Forelimb muscle (tissue), 1 donor: ENCODE measurements around the gene THBS1. TPM values are rescaled to one million over a fixed set of nuclear protein-coding genes. Genes with fewer than 3 reads are reported as not detected.

Source experiments
- DNase-seq: peaks from one replicate; pipeline ENCODE4 v3.0.0-alpha.2; 2013; ENCODE audit warnings: low read depth
- polyA plus RNA-seq: library from polyadenylated mRNA; unstranded; fragments of 120-200 nt; gene quantifications from one replicate; pipeline ENCODE4 v1.2.1, GENCODE V29; 2013; ENCODE audit not compliant: insufficient read length

The THBS1 gene
- polyA plus RNA-seq, 1 donor, result 46.5 TPM

DNA sequence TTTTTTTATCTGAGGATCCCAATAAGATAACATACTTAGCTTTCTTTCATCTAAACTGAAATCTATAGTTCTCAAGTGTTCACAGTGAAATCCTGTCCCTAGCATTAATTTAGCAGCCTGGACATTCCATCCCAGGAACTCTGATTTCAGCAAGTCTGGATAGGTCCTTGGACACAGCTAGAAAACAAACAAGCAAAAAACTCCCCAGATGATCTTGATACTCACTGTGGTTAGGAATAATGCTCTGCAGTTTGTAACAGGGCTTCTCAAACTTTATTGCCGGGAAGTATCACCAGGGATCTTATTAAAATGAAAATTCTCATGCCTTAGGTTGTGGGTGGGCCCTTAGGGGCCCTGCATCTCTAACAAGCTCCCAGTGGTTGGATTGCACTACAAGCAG lies 24.3 kb downstream of the THBS1 start:
- DNase-seq, result no peak

DNA sequence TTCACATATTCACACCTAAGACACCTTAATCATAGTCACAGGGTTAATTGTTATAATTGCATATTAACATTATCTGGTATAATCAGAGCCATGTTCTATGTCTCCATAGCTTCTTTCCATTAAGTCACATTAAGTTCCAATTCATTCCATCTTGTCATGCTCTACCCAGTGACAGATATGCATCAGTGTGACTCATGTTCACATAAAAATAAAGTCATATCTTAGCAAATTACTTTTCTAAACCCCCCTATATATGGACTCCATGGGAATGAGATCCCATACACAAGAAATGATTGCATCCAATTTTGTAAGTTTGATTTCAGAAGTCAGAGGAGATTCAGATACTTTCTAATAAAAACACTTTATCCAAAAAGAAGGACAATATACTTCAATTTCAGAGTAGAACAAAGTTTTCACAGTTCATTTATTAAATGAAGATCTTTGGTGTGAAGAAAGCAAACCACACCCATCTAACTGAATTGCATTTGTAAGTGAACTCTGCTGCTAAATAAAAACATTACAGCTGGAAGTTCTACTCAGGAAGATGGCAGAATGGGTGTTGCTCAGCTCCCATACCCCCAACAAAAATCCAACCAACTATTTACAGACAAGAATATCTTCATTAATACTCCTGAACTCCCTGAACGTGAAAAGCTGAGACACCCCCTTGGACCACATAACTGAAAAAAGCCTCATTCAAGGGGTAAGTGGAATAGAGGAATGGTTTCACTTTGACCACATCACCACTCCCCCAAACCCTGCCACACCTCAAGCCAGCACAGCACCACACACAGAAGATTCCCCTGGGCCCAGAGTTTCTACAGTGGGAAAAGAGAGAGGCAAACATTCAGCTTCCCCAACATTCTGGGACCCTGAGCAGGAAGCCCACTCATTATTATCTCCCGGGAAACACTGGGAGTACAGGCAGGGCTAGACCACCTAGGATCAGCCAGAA lies 27.6 kb downstream of the THBS1 start:
- no peak for DNase-seq

- no peak for DNase-seq
These were observed 28.5 kb downstream of the THBS1 start for GRCh38 chr15:39609166-39609916.

GRCh38 chr15:39610665-39611064 lies 29.8 kb downstream of the THBS1 start:
- DNase-seq, result no peak

GRCh38 chr15:39613271-39613670 lies 32.4 kb downstream of the THBS1 start:
- no peak for DNase-seq

- no peak for DNase-seq
These were observed 33.0 kb downstream of the THBS1 start for GRCh38 chr15:39613861-39614260.

DNA sequence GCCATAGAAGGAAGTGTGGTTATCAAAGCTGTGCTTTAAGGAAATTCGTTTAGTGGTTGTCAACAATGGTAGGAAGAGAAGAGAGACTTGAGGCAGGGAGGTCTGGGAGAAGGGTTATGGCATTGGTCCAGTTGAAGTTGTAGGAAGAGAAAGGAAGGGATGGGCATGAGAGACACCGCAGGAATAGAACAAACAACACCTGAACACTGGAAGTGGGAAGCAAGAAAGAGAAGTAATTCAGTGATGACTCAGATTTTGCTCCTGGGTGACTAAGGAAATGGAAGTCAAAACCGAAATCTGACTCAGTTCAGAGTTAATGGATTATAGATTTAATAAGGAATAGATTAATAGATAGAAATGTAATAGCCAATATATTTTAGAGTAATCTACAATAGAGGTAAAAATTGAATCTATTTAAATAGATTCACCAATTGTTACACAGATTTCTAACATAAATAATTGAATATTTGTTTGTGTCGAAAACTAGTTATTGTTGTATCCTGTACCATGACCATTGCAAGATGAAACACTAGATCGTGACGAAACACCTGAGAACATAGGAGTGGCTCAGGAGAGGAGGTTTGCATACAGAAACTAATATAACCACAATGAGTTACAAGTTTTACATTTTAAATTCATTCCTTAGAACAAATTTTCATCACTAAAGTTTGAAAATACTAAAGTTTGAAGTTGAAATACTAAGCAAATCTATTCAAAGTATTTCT lies 36.0 kb downstream of the THBS1 start:
- no peak for DNase-seq

DNA sequence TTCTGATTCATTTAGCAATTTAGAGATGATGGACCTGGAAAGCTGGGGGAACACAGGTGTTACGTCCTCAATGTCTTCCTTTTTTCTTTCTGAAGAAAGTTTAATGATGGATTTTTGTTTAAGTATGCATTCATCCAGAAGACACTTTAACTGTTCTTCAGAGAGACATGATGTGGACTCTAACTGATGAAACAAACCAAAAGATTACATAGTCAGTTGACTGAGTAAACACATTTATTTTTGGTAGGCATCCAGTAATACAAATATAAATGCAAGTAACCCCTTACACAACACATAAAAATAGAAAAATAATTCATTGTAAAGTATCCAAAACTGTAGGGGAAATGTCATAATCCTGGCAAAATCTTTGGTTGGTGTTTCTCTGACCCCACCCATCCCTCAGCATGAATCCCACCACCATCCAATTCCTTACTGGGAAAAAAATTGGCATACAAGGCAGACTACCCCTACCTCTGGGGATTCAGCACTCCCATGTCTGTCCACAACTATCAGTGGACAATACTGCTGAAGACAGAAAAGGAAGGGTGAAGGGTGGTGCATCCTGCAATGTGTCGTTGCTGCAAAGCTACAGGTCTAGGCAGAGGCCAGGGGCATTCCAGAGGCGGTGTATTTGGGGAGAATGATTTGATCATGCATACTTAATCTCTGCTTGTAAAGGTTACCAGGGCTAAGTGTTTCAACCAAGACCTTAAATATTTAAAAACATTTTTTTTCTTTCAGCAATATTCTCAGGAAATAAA lies 37.4 kb downstream of the THBS1 start:
- DNase-seq, result no peak

DNA sequence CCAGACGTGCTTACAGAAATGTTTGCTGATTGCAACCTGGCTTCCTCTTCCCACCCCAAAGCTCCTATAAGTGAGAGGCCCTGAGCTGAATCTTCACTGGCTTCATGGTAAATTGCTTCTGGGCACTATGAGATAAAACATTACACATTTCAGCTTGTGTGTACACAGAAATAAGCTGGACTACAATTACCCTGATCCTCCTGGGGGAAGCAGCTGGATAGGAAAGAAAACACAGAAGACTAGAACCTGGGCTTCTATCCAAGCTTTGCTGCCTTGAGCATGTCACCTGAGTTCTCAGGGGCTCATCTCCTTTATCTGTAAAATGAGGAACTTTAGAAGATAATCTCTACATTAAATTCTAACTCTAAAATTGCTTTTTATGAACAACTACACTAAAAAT lies 40.3 kb downstream of the THBS1 start:
- no peak for DNase-seq

DNA sequence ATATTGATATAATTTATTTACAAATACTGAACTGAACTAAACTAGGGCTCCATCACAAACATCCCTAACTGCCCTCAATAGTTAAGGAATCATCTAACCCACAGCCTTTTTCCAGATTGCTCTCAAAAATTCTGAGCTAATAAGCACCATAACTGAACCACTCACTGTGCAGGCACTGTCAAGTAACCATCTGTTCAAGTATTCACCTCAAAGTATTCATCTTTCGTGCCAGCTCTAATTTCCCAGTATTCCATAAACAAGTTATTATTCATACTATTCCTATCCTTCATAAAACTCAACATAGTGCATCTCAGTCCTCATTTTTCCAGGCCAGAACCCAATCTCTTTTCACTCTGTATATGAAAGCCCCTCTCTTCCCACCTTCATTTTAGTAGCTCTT lies 41.1 kb downstream of the THBS1 start:
- no peak for DNase-seq

DNA sequence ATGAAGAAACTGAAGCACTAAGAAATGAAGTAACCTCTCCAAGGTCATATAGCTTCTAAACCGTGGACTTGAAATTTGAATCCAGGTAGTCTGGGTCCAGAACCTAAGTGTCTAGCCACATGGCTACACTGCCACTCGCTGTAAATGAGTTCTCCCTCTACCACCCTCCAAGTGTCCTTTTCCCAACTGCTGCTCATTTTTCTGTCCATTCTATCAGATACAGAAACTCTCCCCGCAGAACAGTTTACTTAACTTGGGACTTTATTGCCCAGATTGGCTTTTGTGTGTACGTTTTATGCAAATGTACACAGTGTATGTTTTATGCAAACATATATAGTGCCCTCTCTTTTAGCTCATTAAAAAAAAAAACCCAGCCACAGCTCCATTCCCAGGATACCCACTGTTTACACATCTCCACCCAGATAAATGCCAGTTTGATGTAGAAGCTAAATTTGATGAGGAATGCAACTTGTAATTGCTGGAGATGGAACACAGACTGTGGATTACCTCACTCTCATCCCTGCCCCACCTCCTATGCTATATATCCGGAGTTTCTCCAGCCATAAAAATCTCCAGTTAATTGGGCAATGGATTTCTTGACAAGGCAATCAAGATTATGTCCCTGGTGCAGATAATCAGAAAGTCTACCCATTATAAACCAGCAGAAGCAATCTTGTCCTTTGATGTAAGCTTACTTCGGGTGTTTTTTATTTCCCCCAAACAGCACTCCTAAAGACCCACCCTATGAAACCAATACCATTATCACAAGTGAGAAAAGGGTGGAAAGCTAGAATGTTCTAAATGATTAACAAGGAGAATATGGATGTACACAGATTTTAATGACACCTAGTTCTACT lies 42.0 kb downstream of the THBS1 start:
- DNase-seq, result no peak

GRCh38 chr15:39623529-39623931 lies 42.7 kb downstream of the THBS1 start:
- DNase-seq, result no peak

- no peak for DNase-seq
These were observed 43.9 kb downstream of the THBS1 start for GRCh38 chr15:39624806-39625205.

DNA sequence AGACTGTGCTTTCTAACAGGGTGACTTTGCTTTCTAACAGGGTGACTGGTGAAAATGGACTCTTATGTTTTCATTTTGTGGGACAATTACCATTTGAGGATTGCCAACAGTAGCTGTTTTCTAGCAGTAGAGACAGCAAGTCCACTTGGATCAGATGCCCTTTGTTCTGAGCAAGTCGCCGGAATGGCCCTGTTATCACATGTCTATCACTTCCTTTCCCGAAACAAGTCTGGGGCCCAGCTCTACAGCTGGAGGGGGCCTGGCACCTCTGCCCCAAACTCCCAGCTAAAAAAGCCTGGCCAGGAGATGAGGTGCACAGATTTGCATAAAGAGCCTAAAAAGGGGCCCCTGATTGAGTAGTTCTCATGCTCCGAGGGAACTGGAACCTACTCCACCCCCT lies 44.6 kb downstream of the THBS1 start:
- DNase-seq, result no peak

DNA sequence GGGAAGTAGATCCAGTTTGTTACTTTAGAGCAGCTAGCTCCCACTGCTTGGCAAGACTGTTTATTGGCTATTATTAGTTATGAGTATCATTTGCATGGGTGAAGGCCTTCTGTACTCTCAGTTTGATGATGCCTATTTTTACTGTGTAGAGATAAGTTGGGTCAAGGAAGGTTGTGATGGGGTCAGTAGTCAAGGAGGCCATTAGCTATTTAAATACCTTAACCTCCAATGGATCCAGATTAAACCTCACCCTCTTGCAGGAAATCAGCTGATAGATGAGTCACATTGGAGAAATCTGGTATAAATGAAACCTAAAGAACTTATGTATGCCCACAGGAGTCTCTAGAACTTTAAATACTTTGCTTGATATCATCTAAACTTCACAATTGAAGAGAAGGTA lies 45.0 kb downstream of the THBS1 start:
- DNase-seq, result no peak

- no peak for DNase-seq
These were observed 46.7 kb downstream of the THBS1 start for GRCh38 chr15:39627451-39628143.

- no peak for DNase-seq
These were observed 47.2 kb downstream of the THBS1 start for GRCh38 chr15:39628144-39628508.

DNA sequence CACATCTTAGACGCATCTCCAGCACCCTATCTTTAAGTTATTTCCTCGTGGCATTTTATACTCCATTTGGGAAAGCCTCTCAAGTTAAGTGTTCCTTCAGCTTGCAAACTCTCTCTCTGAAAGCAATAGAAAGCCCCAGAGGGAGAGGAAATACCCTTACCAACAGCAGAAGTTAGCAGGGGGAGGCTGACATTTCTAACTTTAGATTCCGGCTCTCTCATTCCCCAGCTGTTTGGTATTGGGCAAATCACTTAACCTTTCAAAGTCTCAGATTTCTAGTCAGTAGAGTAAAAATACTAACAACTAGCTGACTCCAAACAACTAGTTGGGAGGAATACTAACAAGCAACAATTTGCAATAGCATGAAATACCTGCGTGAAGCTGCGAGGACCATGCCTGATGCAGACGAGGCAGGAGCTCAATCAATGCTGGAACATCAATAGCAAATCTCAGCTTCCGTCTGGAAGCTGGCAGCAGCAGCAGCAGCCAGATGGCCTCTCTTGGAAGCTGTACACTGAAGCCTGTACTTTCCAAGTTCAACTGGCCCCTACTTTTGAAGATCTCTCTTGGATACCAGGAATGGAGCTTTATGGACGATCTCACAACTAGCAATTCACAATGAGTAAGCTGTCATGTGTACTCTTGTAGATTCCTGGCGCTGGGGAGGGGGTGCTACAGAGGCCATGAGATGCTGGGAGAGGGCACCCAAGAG lies 47.8 kb downstream of the THBS1 start:
- no peak for DNase-seq

GRCh38 chr15:39629371-39629770 lies 48.5 kb downstream of the THBS1 start:
- DNase-seq, result no peak
